B cell (primary cell): Measurements from ENCODE around the gene KIAA1586. TPM values are rescaled to one million over a fixed set of nuclear protein-coding genes. Genes with fewer than 3 reads are reported as not detected.
"Not testable (repeated sequence)": the region's sequence is repeated elsewhere in the genome, so short reads cannot be mapped to it uniquely, and the experiment has no call there.

ENCODE experiments used
- ATAC-seq: fragments of 200-7000 bp; cut with Tn5 transposase; one replicate; pipeline ENCODE4 v1.10.0; 2021; ENCODE audit warnings: low read depth, mild to moderate bottlenecking, moderate number of reproducible peaks, moderate library complexity
- CTCF ChIA-PET: fragments of 350-600 bp; sonication (Branson Sonifier 250); formaldehyde crosslinking; loops from one replicate; lab custom pipeline; 2021; ENCODE audit warnings: antibody characterized with exemption, inconsistent platforms; lab: Charles Lee
- POLR2A ChIA-PET: fragments of 350-600 bp; sonication (Branson Sonifier 250); formaldehyde crosslinking; loops from one replicate; lab custom pipeline; 2021; ENCODE audit warnings: antibody characterized with exemption; lab: Charles Lee
- DNase-seq: peaks from one replicate; pipeline ENCODE4 v3.0.0; 2013
- H2AFZ ChIP-seq: 2 replicates; pipeline ENCODE4 v1.6.1; 2012; ENCODE audit warnings: mild to moderate bottlenecking, low read depth, low read length; ENCODE audit not compliant: insufficient read depth, poor library complexity, severe bottlenecking
- H3K27ac ChIP-seq, 2 donors: 1 replicate in 1 of 2; 2 replicates in 1 of 2; pipeline ENCODE4 v1.5.1; 2012 to 2013; ENCODE audit warnings: low read length in 2 of 2, mild to moderate bottlenecking in 2 of 2, moderate library complexity in 1 of 2
- H3K27me3 ChIP-seq, 4 experiments: fragments of 200-600 bp in 1 of 4; sonication (generic) in 1 of 4; replicated peaks in 1 of 4; 1 replicate in 2 of 4; 2 replicates in 2 of 4; pipeline versions ENCODE4 v1.6.1 to v1.7.0; 2013 to 2016; ENCODE audit warnings: low read length in 3 of 4, mild to moderate bottlenecking in 2 of 4, mixed read lengths in 1 of 4, moderate library complexity in 1 of 4; ENCODE audit not compliant: insufficient read depth in 4 of 4, control insufficient read depth in 3 of 4; ENCODE audit errors: control extremely low read depth in 1 of 4
- H3K36me3 ChIP-seq, 2 experiments: replicated peaks in 1 of 2; 1 replicate in 1 of 2; 2 replicates in 1 of 2; pipeline versions ENCODE4 v1.6.1 to v1.7.1; 2013; ENCODE audit warnings: low read length in 1 of 2; ENCODE audit not compliant: insufficient read depth in 2 of 2, control insufficient read depth in 1 of 2; ENCODE audit errors: control extremely low read depth in 1 of 2, extremely low read depth in 1 of 2
- H3K4me1 ChIP-seq, 2 donors: fragments of 200-600 bp in 1 of 2; sonication (generic) in 1 of 2; 1 replicate in 1 of 2; 2 replicates in 1 of 2; pipeline versions ENCODE4 v1.5.1 to v1.6.1; 2013 to 2017; ENCODE audit warnings: low read length in 2 of 2; ENCODE audit not compliant: control insufficient read depth in 2 of 2, insufficient read depth in 2 of 2
- H3K4me2 ChIP-seq: replicated peaks from 2 replicates; pipeline ENCODE3; 2012; ENCODE audit warnings: mild to moderate bottlenecking, low read depth, low read length; ENCODE audit not compliant: poor library complexity, severe bottlenecking
- H3K4me3 ChIP-seq, 5 experiments: fragments of 200-600 bp in 1 of 5; sonication (generic) in 1 of 5; 1 replicate in 3 of 5; 2 replicates in 2 of 5; pipeline versions ENCODE4 v1.5.1 to v1.7.0; 2011 to 2016; ENCODE audit warnings: low read length in 4 of 5, mild to moderate bottlenecking in 4 of 5, low read depth in 2 of 5, control low read depth in 1 of 5, moderate library complexity in 1 of 5; ENCODE audit not compliant: insufficient read depth in 1 of 5; ENCODE audit errors: control extremely low read depth in 1 of 5, extremely low read depth in 1 of 5
- H3K79me2 ChIP-seq: fragments of 200-600 bp; sonication (generic); one replicate; pipeline ENCODE4 v1.6.0; 2016; ENCODE audit warnings: low read length; ENCODE audit not compliant: control insufficient read depth, insufficient read depth
- H3K9ac ChIP-seq: fragments of 200-600 bp; sonication (generic); 2 replicates; pipeline ENCODE4 v1.6.1; 2017; ENCODE audit warnings: mild to moderate bottlenecking, low read length, moderate library complexity
- H3K9me3 ChIP-seq, 3 donors: one replicate each; pipeline versions ENCODE4 v1.6.1 to v1.7.1; 2013; ENCODE audit warnings: low read length in 2 of 3; ENCODE audit not compliant: control insufficient read depth in 2 of 3, insufficient read depth in 1 of 3; ENCODE audit errors: control extremely low read depth in 1 of 3
- H4K20me1 ChIP-seq: 2 replicates; pipeline ENCODE4 v1.6.0; 2012; ENCODE audit warnings: mild to moderate bottlenecking, low read length; ENCODE audit not compliant: insufficient read depth, control insufficient read depth, poor library complexity, severe bottlenecking
- H3K27ac Mint-ChIP-seq: one replicate; pipeline ENCODE4 v1.8.0; 2021; ENCODE audit warnings: mixed read lengths
- H3K27me3 Mint-ChIP-seq: one replicate; pipeline ENCODE4 v1.8.0; 2021; ENCODE audit warnings: mixed read lengths
- H3K4me1 Mint-ChIP-seq: one replicate; pipeline ENCODE4 v1.8.0; 2021; ENCODE audit warnings: mixed read lengths
- H3K4me3 Mint-ChIP-seq: one replicate; pipeline ENCODE4 v1.8.0; 2021; ENCODE audit warnings: mixed read lengths
- H3K9me3 Mint-ChIP-seq: one replicate; pipeline ENCODE4 v1.8.0; 2022; ENCODE audit warnings: mixed read lengths; ENCODE audit not compliant: insufficient read depth
- EZH2 ChIP-seq: IDR thresholded peaks from 2 replicates; pipeline ENCODE4 v1.6.1; 2012; ENCODE audit warnings: borderline replicate concordance, low read depth, mild to moderate bottlenecking, moderate library complexity, low read length; ENCODE audit not compliant: insufficient read depth, poor library complexity, severe bottlenecking
- WGBS: methylation state at CpG from one replicate; pipeline ENCODE4 v1.1.5; 2013; ENCODE audit warnings: missing lambda C conversion rate; ENCODE audit not compliant: insufficient coverage; 5-methylcytosine and 5-hydroxymethylcytosine counted together
- intact Hi-C: fragments of 100-400 bp; cut with micrococcal nuclease; formaldehyde crosslinking; loops from one replicate; pipeline ENCODE4 v1.10.0; 2022
- polyA plus RNA-seq: library from polyadenylated mRNA; depleted of rRNA; stranded (reverse); fragments of >200 nt; gene quantifications from 2 replicates; pipeline ENCODE4 v1.2.3, GENCODE V29; 2012
- total RNA-seq, 2 donors: library from RNA; stranded (reverse); fragments of 120-200 nt in 1 of 2; gene quantifications; 1 replicate in 1 of 2; 2 replicates in 1 of 2; pipeline versions ENCODE4 v1.2.3 to v1.2.4, GENCODE V29; 2013 to 2022
- TF ChIP-seq, protein P1 (sequence below): fragments of 200-600 bp; IDR thresholded peaks from one replicate; pipeline ENCODE4 v1.8.0; 2022; ENCODE audit warnings: antibody characterized with exemption, mild to moderate bottlenecking

Gene KIAA1586
- total and polyA plus RNA-seq, 2 donors (not counting 1 experiment from before 2014, with no cell fraction given): 1.2 to 16.3 TPM

DNA sequence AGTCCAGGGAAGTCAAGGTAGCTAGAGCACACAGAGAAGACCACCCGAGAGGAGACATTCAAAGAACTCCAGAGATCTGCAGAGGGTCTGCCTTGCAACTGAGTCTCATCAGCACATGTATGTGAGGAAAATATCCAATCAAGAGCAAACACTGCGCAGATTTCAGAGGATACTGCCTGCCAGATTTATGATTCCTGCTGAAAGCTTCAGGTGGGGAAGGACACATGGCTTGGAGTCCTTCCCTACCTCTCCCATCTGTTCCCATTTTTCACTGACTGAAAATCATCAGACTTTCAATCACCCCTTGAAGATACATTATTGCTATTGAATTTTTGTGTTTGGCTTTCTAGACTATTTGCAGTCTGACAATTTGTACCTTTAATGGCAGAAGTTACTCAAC, 7.6 kb upstream of the KIAA1586 start:
- intact Hi-C loops: no loop called here
- no peak overlapping the region for H3K4me2 ChIP-seq
- peaks cover 49% of the 10 kb centered on the region for H3K27me3 Mint-ChIP-seq
- ChIA-PET CTCF (no interaction called here), POLR2A (no interaction called here)
- no peak overlapping the region for H3K4me3 Mint-ChIP-seq
- H3K79me2 ChIP-seq: no peaks in the 10 kb centered on the region
- H3K9ac ChIP-seq: no peak overlapping the region
- TF ChIP-seq, protein P1, sequence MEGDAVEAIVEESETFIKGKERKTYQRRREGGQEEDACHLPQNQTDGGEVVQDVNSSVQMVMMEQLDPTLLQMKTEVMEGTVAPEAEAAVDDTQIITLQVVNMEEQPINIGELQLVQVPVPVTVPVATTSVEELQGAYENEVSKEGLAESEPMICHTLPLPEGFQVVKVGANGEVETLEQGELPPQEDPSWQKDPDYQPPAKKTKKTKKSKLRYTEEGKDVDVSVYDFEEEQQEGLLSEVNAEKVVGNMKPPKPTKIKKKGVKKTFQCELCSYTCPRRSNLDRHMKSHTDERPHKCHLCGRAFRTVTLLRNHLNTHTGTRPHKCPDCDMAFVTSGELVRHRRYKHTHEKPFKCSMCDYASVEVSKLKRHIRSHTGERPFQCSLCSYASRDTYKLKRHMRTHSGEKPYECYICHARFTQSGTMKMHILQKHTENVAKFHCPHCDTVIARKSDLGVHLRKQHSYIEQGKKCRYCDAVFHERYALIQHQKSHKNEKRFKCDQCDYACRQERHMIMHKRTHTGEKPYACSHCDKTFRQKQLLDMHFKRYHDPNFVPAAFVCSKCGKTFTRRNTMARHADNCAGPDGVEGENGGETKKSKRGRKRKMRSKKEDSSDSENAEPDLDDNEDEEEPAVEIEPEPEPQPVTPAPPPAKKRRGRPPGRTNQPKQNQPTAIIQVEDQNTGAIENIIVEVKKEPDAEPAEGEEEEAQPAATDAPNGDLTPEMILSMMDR: no peak
- no peak for TF ChIP-seq EZH2
- no peak overlapping the region for H3K27ac Mint-ChIP-seq
- no peaks in the 10 kb centered on the region for H3K4me1 Mint-ChIP-seq
- ATAC-seq: no peak
- no peaks in the 10 kb centered on the region for H3K36me3 ChIP-seq
- H2AFZ ChIP-seq: no peak overlapping the region
- no peak for DNase-seq
- H3K9me3 Mint-ChIP-seq: no peaks in the 10 kb centered on the region
- H3K27me3 ChIP-seq: peaks cover 0 to 29% (median 4%) of the 10 kb centered on the region in 4 experiments
- H3K27ac ChIP-seq: no peak overlapping the region
- H3K4me1 ChIP-seq: no peaks in the 10 kb centered on the region
- H4K20me1 ChIP-seq: no peaks in the 10 kb centered on the region
- peaks cover 0 to 2% (median 0%) of the 10 kb centered on the region in 3 donors for H3K9me3 ChIP-seq
- H3K4me3 ChIP-seq: no peak overlapping the region
- 100% methylated on average over 2 of the region's 2 CpGs for WGBS

- intact Hi-C loops: no loop called here
- Mint-ChIP-seq H3K27ac (no peak overlapping the region), H3K27me3 (peaks cover 45% of the 10 kb centered on the region)
These were observed 6.5 kb upstream of the KIAA1586 start for GRCh38 chr6:57040011-57040410.

DNA sequence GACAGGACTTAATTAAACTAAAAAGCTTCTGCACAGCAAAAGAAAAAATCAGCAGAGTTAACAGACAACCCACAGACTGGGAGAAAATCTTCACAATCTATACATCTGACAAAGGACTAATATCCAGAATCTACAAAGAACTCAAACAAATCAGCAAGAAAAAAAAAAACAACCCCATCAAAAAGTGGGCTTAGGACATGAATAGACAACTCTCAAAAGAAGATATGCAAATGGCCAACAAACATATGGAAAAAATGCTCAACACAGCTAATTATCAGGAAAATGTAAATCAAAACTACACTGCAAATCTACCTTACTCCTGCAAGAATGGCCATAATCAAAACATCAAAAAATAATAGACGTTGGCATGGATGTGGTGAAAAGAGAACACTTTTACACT, 2.4 kb upstream of the KIAA1586 start:
- H3K27ac ChIP-seq, H3K4me2 ChIP-seq, CTCF ChIA-PET, DNase-seq, H3K9me3 Mint-ChIP-seq, intact Hi-C loops, H3K9ac ChIP-seq, H2AFZ ChIP-seq, H3K4me3 ChIP-seq, H3K9me3 ChIP-seq, POLR2A ChIA-PET, H4K20me1 ChIP-seq, H3K4me3 Mint-ChIP-seq, H3K4me1 ChIP-seq, ATAC-seq, H3K36me3 ChIP-seq, H3K79me2 ChIP-seq, H3K27ac Mint-ChIP-seq: not testable (repeated sequence)
- WGBS: no CpG with 5 or more reads among the region's 1 CpG
- peaks cover 13% of the 10 kb centered on the region for H3K4me1 Mint-ChIP-seq
- H3K27me3 ChIP-seq: peaks cover 0 to 19% (median 4%) of the 10 kb centered on the region in 4 experiments
- peaks cover 25% of the 10 kb centered on the region for H3K27me3 Mint-ChIP-seq

More at GRCh38 chr6:57040011-57040410, 6.5 kb upstream of the KIAA1586 start:
- Histone ChIP-seq H3K27me3 (peaks cover 0 to 29% (median 4%) of the 10 kb centered on the region in 4 experiments), H2AFZ (no peak overlapping the region), H3K79me2 (no peaks in the 10 kb centered on the region), H3K4me3 (no peak overlapping the region), H3K9me3 (peaks cover 0 to 2% (median 0%) of the 10 kb centered on the region in 3 donors), H3K36me3 (no peaks in the 10 kb centered on the region), H3K9ac (no peak overlapping the region), H3K27ac (no peak overlapping the region), H4K20me1 (no peaks in the 10 kb centered on the region), H3K4me2 (no peak overlapping the region), H3K4me1 (no peaks in the 10 kb centered on the region)
- no peak for ATAC-seq
- no peak for DNase-seq
- Mint-ChIP-seq H3K4me1 (no peaks in the 10 kb centered on the region), H3K9me3 (no peaks in the 10 kb centered on the region), H3K4me3 (no peak overlapping the region)
- TF ChIP-seq EZH2: no peak
- TF ChIP-seq, protein P1: no peak
- CTCF ChIA-PET: no interaction called here
- 89% methylated on average over 4 of the region's 5 CpGs for WGBS
- POLR2A ChIA-PET: no interaction called here
